OCI-LY7 (cell line): ENCODE data around the gene ATP6V0E2. TPM values are rescaled to one million over a fixed set of nuclear protein-coding genes. Genes with fewer than 3 reads are reported as not detected.

Experiments used
- BruUV-seq: library from RNA; stranded (reverse); fragments of 400-500 nt; replicated peaks from 2 replicates; lab custom pipeline; 2021; lab: Mats Ljungman, UMichigan
- CTCF ChIA-PET: fragments of 300-600 bp; sonication (Branson Sonifier 250); formaldehyde crosslinking; loops from one replicate; lab custom pipeline; 2022; ENCODE audit warnings: antibody characterized with exemption; ENCODE audit not compliant: unreplicated experiment; lab: Charles Lee
- POLR2A ChIA-PET: fragments of 300-600 bp; sonication (Branson Sonifier 250); formaldehyde crosslinking; loops from one replicate; lab custom pipeline; 2022; ENCODE audit warnings: antibody characterized with exemption; lab: Charles Lee
- DNase-seq: peaks from one replicate; pipeline ENCODE4 v3.0.0-alpha.2; 2015; ENCODE audit warnings: low spot score
- H2AFZ ChIP-seq: fragments of 200-600 bp; sonication (generic), shearing (Covaris generic); 2 replicates; pipeline ENCODE4 v1.6.1; 2014; ENCODE audit warnings: mild to moderate bottlenecking, antibody characterized with exemption, low read length, moderate library complexity
- H3K27ac ChIP-seq: fragments of 200-600 bp; sonication (generic); 2 replicates; pipeline ENCODE4 v1.5.1; 2014; ENCODE audit warnings: mixed run types, low read depth, mild to moderate bottlenecking, moderate library complexity, low read length, inconsistent platforms; ENCODE audit not compliant: poor library complexity, severe bottlenecking
- H3K36me3 ChIP-seq: fragments of 200-600 bp; sonication (generic); 2 replicates; pipeline ENCODE4 v1.6.1; 2014; ENCODE audit warnings: mild to moderate bottlenecking, antibody characterized with exemption, low read length, moderate library complexity, mixed read lengths; ENCODE audit not compliant: insufficient read depth
- H3K4me1 ChIP-seq: fragments of 200-600 bp; sonication (generic); 2 replicates; pipeline ENCODE4 v1.5.1; 2014; ENCODE audit warnings: mild to moderate bottlenecking, low read length; ENCODE audit not compliant: insufficient read depth, poor library complexity, severe bottlenecking
- H3K4me2 ChIP-seq: fragments of 200-600 bp; sonication (generic); 2 replicates; pipeline ENCODE4 v1.6.1; 2014; ENCODE audit warnings: mild to moderate bottlenecking, low read length
- H3K4me3 ChIP-seq: fragments of 200-600 bp; sonication (generic); 2 replicates; pipeline ENCODE4 v1.5.1; 2014; ENCODE audit warnings: mild to moderate bottlenecking, low read depth, low read length; ENCODE audit not compliant: poor library complexity, severe bottlenecking
- H3K79me2 ChIP-seq: fragments of 200-600 bp; sonication (generic); 2 replicates; pipeline ENCODE4 v1.6.1; 2016; ENCODE audit warnings: low read depth, mild to moderate bottlenecking, low read length, moderate library complexity, mixed read lengths; ENCODE audit not compliant: insufficient read depth
- H3K9me2 ChIP-seq: fragments of 200-600 bp; sonication (generic); 2 replicates; pipeline ENCODE4 v1.6.1; 2016; ENCODE audit warnings: mild to moderate bottlenecking, low read length, mixed read lengths; ENCODE audit not compliant: insufficient read depth
- H3K9me3 ChIP-seq: fragments of 200-600 bp; sonication (generic); 2 replicates; pipeline ENCODE4 v1.6.1; 2014; ENCODE audit warnings: mild to moderate bottlenecking, mixed run types, low read length, mixed read lengths
- H4K20me1 ChIP-seq: fragments of 200-600 bp; sonication (generic); 2 replicates; pipeline ENCODE4 v1.6.1; 2014; ENCODE audit warnings: mild to moderate bottlenecking, antibody characterized with exemption, low read length, moderate library complexity, mixed read lengths; ENCODE audit not compliant: insufficient read depth
- EZH2phosphoT487 ChIP-seq: fragments of 200-600 bp; sonication (generic); IDR thresholded peaks from 2 replicates; pipeline ENCODE4 v1.6.1; 2018; ENCODE audit warnings: low read depth, borderline replicate concordance, mild to moderate bottlenecking, mixed run types, antibody characterized with exemption, low read length, moderate library complexity, mixed read lengths
- intact Hi-C: fragments of 100-400 bp; cut with micrococcal nuclease; formaldehyde crosslinking; loops from one replicate; pipeline ENCODE4 v1.10.0; 2022; ENCODE audit not compliant: unreplicated experiment
- total RNA-seq, 2 experiments: library from RNA; depleted of rRNA in 1 of 2; stranded (reverse); fragments of >200 nt in 1 of 2; shearing (Covaris generic) in 1 of 2; gene quantifications; 2 replicates each; pipeline ENCODE4 v1.2.3, GENCODE V29; 2014 to 2022
- TF ChIP-seq, protein P1 (sequence below): fragments of 200-600 bp; sonication (generic); conservative IDR thresholded peaks from 2 replicates; pipeline ENCODE4 v1.5.1; 2014; ENCODE audit warnings: mild to moderate bottlenecking, antibody characterized with exemption, low read length, moderate library complexity, mixed read lengths

Gene ATP6V0E2
- total RNA-seq, 2 experiments from 2014 or later = 38.6 to 48.1 TPM

DNA sequence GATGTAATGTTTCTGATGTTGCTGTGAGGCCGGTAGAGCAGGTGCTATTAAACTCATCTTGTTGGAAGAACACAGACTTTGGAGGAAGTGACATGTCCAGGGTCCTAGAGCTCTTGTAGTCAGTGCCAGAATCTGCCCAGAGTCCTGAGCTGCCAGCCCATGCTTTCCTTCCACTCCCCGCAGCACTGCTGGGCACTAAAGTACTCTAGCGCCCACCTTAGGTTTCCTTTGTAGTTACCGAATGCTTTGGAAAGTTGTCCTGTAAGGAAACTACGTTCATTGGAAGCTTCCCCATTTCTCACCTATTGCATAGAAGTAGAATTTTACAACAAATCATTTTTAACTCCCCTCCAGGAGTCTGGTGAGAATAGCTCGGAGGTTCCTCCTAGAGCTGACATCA, 24.6 kb upstream of the ATP6V0E2 start:
- Histone ChIP-seq H3K4me1 (peaks cover 7% of the 10 kb centered on the region), H3K4me3 (no peak overlapping the region), H3K36me3 (no peaks in the 10 kb centered on the region), H3K9me3 (no peaks in the 10 kb centered on the region), H3K9me2 (no peaks in the 10 kb centered on the region), H4K20me1 (no peaks in the 10 kb centered on the region), H3K4me2 (no peak overlapping the region), H3K79me2 (no peaks in the 10 kb centered on the region), H3K27ac (no peak overlapping the region), H2AFZ (no peak overlapping the region)
- intact Hi-C loops = no loop called here
- BruUV-seq = no TSS peak
- DNase-seq = no peak
- TF ChIP-seq EZH2phosphoT487 = no peak
- CTCF ChIA-PET = interaction anchor here (1.0 kb wide), 1 partner anchor 20 kb away, joined by 3 read pairs; no protein-coding TSS in a partner anchor
- POLR2A ChIA-PET = interaction anchor here (0.6 to 2.0 kb wide), 3 partner anchors 9 to 89 kb away, joined by 4 to 11 read pairs (median 6); no protein-coding TSS in a partner anchor

DNA sequence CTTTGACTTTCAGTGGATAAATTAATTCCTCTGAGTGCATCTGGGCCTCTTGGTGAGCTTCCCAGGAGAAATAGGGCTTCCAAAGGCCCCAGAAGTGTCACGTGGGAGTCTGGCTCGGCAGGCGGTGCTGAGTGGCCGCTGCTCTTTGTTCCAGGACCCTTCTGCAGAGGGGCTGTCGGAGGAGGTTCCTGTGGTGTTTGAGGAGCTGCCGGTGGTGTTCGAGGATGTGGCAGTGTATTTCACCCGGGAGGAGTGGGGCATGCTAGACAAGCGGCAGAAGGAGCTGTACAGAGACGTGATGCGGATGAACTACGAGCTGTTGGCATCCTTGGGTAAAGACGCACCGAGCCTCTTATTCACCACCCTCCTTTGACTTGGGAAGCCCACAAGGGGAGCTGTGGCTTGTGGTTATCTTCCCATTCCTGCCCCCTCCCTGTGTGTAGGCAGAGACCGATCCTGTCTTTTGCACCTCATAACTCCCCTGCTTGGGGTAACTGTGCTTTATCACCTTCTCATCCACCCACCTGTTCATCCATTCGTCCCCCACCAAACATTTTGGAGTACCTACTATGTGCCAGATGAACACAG, 23.7 kb upstream of the ATP6V0E2 start:
- no peak overlapping the region for H3K27ac ChIP-seq
- no peak overlapping the region for H2AFZ ChIP-seq
- POLR2A ChIA-PET = interaction anchor here (2.0 kb wide), 2 partner anchors 10 to 12 kb away, joined by 6 to 11 read pairs; no protein-coding TSS in a partner anchor
- H3K4me3 ChIP-seq = no peak overlapping the region
- BruUV-seq = no TSS peak
- H3K9me2 ChIP-seq = no peaks in the 10 kb centered on the region
- H4K20me1 ChIP-seq = no peaks in the 10 kb centered on the region
- CTCF ChIA-PET = no interaction called here
- TF ChIP-seq, protein P1, sequence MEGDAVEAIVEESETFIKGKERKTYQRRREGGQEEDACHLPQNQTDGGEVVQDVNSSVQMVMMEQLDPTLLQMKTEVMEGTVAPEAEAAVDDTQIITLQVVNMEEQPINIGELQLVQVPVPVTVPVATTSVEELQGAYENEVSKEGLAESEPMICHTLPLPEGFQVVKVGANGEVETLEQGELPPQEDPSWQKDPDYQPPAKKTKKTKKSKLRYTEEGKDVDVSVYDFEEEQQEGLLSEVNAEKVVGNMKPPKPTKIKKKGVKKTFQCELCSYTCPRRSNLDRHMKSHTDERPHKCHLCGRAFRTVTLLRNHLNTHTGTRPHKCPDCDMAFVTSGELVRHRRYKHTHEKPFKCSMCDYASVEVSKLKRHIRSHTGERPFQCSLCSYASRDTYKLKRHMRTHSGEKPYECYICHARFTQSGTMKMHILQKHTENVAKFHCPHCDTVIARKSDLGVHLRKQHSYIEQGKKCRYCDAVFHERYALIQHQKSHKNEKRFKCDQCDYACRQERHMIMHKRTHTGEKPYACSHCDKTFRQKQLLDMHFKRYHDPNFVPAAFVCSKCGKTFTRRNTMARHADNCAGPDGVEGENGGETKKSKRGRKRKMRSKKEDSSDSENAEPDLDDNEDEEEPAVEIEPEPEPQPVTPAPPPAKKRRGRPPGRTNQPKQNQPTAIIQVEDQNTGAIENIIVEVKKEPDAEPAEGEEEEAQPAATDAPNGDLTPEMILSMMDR = no peak
- TF ChIP-seq EZH2phosphoT487 = no peak
- DNase-seq = no peak
- peaks cover 7% of the 10 kb centered on the region for H3K4me1 ChIP-seq
- no peaks in the 10 kb centered on the region for H3K9me3 ChIP-seq
- H3K79me2 ChIP-seq = no peaks in the 10 kb centered on the region
- intact Hi-C loops = no loop called here
- no peak overlapping the region for H3K4me2 ChIP-seq
- no peaks in the 10 kb centered on the region for H3K36me3 ChIP-seq

DNA sequence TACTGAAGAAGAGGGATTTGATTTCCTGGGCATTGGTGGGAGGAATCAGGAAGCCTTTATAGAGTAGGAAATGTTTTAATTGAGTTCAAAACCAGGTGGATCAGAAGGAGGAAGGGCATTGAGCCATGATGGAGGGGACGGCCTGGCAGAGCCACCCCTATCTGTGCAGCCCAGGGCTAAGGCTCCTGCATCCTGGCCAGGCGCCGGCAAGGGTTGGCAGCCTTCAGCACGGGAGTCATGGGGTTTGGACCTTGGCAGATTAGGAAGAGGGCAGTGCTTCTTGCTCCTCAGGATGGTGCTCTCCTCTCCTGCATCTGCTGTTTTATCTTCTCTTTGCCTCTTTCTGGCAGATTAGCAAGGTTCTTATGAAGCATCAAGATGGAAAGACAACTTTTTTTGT, 23.1 kb upstream of the ATP6V0E2 start:
- ChIA-PET CTCF (no interaction called here), POLR2A (interaction anchor here (2.0 kb wide), 1 partner anchor 11 kb away, joined by 6 read pairs; no protein-coding TSS in a partner anchor)
- H3K79me2 ChIP-seq = no peaks in the 10 kb centered on the region
- TF ChIP-seq EZH2phosphoT487 = no peak
- TF ChIP-seq, protein P1 = no peak
- H3K9me2 ChIP-seq = no peaks in the 10 kb centered on the region
- H2AFZ ChIP-seq = no peak overlapping the region
- H4K20me1 ChIP-seq = no peaks in the 10 kb centered on the region
- no peak overlapping the region for H3K4me2 ChIP-seq
- no peak overlapping the region for H3K27ac ChIP-seq
- DNase-seq = no peak
- H3K4me3 ChIP-seq = no peak overlapping the region
- no peaks in the 10 kb centered on the region for H3K36me3 ChIP-seq
- H3K9me3 ChIP-seq = no peaks in the 10 kb centered on the region
- BruUV-seq = no TSS peak
- H3K4me1 ChIP-seq = peaks cover 7% of the 10 kb centered on the region
- intact Hi-C loops = no loop called here
